HL-60 (cell line): ENCODE data around the gene GRIK5.

Source experiments
- DNase-seq, 2 experiments: peaks; one replicate each; pipeline ENCODE4 v3.0.0-alpha.2; 2010 to 2020; ENCODE audit warnings: low read depth in 1 of 2, low spot score in 1 of 2
- H3K27ac ChIP-seq: fragments of 250-450 bp; sonication (Bioruptor Pico); replicated peaks from 2 replicates; pipeline ENCODE4 v1.5.1; 2020; ENCODE audit warnings: mild to moderate bottlenecking, moderate library complexity
- H3K27me3 ChIP-seq: fragments of 250-450 bp; sonication (Bioruptor Pico); 2 replicates; pipeline ENCODE4 v1.5.1; 2021; ENCODE audit warnings: mild to moderate bottlenecking, moderate library complexity; ENCODE audit not compliant: insufficient read depth, poor library complexity, severe bottlenecking
- H3K4me3 ChIP-seq: replicated peaks from 2 replicates; pipeline ENCODE4 v1.5.1; 2011; ENCODE audit warnings: mild to moderate bottlenecking, control low read depth, low read length; ENCODE audit not compliant: insufficient read depth
- GABPA ChIP-seq: IDR thresholded peaks from 2 replicates; pipeline ENCODE4 v1.6.1; 2012; ENCODE audit warnings: low read depth
- POLR2AphosphoS5 ChIP-seq: IDR thresholded peaks from 2 replicates; pipeline ENCODE4 v1.6.1; 2012; ENCODE audit warnings: low read depth
- SPI1 ChIP-seq: IDR thresholded peaks from 2 replicates; pipeline ENCODE4 v1.6.1; 2012; ENCODE audit warnings: low read depth, mild to moderate bottlenecking, borderline replicate concordance
- TF ChIP-seq, protein P1 (sequence below): IDR thresholded peaks from one replicate; pipeline ENCODE4 v1.5.1; 2011; ENCODE audit warnings: low read length, control low read depth, inconsistent platforms; ENCODE audit not compliant: insufficient read depth
- TF ChIP-seq, protein P2 (sequence below): IDR thresholded peaks from 2 replicates; pipeline ENCODE4 v1.6.1; 2012; ENCODE audit warnings: low read depth; ENCODE audit not compliant: insufficient replicate concordance

Gene GRIK5

DNA sequence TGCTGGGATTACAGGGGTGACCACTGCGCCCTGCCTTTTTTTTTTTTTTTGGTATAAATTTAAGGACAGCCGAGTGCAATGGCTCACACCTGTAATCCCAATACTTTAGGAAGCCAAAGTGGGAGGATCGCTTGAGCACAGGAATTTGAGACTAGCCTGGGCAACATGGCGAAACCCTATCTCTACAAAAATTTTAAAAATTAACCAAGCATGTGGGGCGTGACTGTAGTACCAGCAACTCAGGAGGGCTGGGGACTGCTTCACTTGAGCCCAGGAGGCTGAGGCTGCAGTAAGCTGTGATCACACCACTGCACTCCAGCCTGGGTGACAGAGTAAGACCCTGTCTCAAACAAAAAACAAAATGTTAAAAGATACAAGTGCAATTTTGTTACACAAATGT lies 27.5 kb upstream of the GRIK5 start:
- Histone ChIP-seq H3K27me3 (no peaks in the 10 kb centered on the region), H3K4me3 (no peak overlapping the region), H3K27ac (no peak overlapping the region)
- TF ChIP-seq, protein P1, sequence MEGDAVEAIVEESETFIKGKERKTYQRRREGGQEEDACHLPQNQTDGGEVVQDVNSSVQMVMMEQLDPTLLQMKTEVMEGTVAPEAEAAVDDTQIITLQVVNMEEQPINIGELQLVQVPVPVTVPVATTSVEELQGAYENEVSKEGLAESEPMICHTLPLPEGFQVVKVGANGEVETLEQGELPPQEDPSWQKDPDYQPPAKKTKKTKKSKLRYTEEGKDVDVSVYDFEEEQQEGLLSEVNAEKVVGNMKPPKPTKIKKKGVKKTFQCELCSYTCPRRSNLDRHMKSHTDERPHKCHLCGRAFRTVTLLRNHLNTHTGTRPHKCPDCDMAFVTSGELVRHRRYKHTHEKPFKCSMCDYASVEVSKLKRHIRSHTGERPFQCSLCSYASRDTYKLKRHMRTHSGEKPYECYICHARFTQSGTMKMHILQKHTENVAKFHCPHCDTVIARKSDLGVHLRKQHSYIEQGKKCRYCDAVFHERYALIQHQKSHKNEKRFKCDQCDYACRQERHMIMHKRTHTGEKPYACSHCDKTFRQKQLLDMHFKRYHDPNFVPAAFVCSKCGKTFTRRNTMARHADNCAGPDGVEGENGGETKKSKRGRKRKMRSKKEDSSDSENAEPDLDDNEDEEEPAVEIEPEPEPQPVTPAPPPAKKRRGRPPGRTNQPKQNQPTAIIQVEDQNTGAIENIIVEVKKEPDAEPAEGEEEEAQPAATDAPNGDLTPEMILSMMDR, result no peak
- TF ChIP-seq POLR2AphosphoS5 (no peak), GABPA (no peak), SPI1 (no peak)
- TF ChIP-seq, protein P2, sequence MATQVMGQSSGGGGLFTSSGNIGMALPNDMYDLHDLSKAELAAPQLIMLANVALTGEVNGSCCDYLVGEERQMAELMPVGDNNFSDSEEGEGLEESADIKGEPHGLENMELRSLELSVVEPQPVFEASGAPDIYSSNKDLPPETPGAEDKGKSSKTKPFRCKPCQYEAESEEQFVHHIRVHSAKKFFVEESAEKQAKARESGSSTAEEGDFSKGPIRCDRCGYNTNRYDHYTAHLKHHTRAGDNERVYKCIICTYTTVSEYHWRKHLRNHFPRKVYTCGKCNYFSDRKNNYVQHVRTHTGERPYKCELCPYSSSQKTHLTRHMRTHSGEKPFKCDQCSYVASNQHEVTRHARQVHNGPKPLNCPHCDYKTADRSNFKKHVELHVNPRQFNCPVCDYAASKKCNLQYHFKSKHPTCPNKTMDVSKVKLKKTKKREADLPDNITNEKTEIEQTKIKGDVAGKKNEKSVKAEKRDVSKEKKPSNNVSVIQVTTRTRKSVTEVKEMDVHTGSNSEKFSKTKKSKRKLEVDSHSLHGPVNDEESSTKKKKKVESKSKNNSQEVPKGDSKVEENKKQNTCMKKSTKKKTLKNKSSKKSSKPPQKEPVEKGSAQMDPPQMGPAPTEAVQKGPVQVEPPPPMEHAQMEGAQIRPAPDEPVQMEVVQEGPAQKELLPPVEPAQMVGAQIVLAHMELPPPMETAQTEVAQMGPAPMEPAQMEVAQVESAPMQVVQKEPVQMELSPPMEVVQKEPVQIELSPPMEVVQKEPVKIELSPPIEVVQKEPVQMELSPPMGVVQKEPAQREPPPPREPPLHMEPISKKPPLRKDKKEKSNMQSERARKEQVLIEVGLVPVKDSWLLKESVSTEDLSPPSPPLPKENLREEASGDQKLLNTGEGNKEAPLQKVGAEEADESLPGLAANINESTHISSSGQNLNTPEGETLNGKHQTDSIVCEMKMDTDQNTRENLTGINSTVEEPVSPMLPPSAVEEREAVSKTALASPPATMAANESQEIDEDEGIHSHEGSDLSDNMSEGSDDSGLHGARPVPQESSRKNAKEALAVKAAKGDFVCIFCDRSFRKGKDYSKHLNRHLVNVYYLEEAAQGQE, result no peak
- no peak for DNase-seq

DNA sequence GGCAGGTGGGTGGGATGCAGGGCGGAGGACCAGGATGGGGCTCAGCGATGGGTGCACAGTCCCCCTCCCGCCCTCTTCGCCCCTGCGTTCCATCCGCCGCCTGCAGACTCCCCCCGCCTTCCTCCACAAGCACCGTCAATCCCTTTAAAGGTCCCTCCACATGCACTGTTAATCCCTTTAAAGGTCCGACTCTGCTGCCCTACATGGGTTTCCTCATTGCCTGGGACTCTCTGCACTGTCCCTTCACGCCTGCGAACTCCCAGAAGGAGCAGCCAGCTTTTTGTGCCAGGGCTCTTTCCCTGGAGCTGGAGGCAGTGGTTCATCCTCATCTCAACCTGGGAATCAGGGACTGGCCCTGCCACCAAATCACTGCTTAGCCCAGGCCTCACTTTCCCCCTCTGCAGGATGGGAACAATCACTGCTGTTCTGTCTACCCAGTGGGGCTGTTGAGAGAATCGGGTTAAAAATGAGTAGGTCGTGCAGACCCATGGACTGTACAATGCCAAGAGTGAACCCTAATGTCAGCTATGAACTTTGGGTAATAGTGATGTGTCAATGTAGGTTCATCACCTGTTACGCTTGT lies 26.3 kb upstream of the GRIK5 start:
- no peak overlapping the region for H3K27ac ChIP-seq
- H3K4me3 ChIP-seq, result no peak overlapping the region
- no peaks in the 10 kb centered on the region for H3K27me3 ChIP-seq
- DNase-seq, result no peak
- TF ChIP-seq, protein P1, result no peak
- TF ChIP-seq, protein P2, result no peak
- no peak for TF ChIP-seq GABPA

DNA sequence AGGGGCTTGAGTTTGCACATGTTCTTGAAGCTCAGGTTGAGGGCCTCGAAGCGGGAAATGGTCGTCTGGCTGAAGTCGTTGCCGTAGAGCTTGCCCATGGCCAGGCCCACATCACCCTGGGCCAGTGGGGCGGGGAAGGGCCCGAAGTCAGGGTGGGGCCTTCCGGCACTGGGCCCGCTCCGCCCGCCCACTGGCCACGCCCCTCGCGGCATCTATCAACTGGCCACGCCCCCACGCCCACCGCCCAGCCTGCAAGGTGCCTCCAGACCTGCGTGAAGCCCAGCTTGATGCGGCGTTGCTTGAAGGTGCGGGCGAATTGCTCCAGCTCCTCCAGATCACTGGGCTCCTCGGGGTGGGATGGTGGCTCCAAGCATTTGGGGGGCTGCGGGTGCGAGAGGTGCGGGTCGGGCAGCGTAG lies 25.8 kb upstream of the GRIK5 start:
- no peak overlapping the region for H3K27ac ChIP-seq
- no peaks in the 10 kb centered on the region for H3K27me3 ChIP-seq
- TF ChIP-seq SPI1 (no peak), POLR2AphosphoS5 (no peak), GABPA (no peak)
- TF ChIP-seq, protein P2, result no peak
- TF ChIP-seq, protein P1, result no peak
- no peak for DNase-seq
- H3K4me3 ChIP-seq, result no peak overlapping the region
